Right atrium auricular region (tissue), 2 donors: ENCODE data around the gene OR2T12. TPM values are rescaled to one million over a fixed set of nuclear protein-coding genes. Genes with fewer than 3 reads are reported as not detected.
"Not testable (repeated sequence)": the region's sequence is repeated elsewhere in the genome, so short reads cannot be mapped to it uniquely, and the experiment has no call there.

Source experiments
- DNase-seq: peaks from one replicate; pipeline ENCODE4 v3.0.0-alpha.2; 2019; ENCODE audit warnings: low spot score
- H3K27ac ChIP-seq, 2 donors: fragments of 200-600 bp; sonication (generic); 1 replicate in 1 of 2; 2 replicates in 1 of 2; pipeline ENCODE4 v1.5.1; 2016 to 2019
- H3K27me3 ChIP-seq, 2 donors: fragments of 200-600 bp; sonication (generic); one replicate each; pipeline versions ENCODE4 v1.5.1 to v1.6.0; 2017 to 2019
- H3K36me3 ChIP-seq: fragments of 200-600 bp; sonication (generic); one replicate; pipeline ENCODE4 v1.5.1; 2016
- H3K4me1 ChIP-seq, 2 donors: fragments of 200-600 bp; sonication (generic); one replicate each; pipeline versions ENCODE4 v1.5.1 to v1.6.0; 2017 to 2019
- H3K4me3 ChIP-seq, 2 donors: fragments of 200-600 bp; sonication (generic); 1 replicate in 1 of 2; 2 replicates in 1 of 2; pipeline ENCODE4 v1.5.1; 2017 to 2019; ENCODE audit warnings: mild to moderate bottlenecking in 1 of 2, moderate library complexity in 1 of 2
- H3K9me3 ChIP-seq, 2 donors: fragments of 200-600 bp; sonication (generic); one replicate each; pipeline ENCODE4 v1.5.1; 2019
- total RNA-seq, 2 donors: library from RNA; depleted of rRNA; stranded (reverse); fragments of >200 nt; gene quantifications; one replicate each; pipeline ENCODE4 v1.1.0, GENCODE V29; 2016
- TF ChIP-seq, protein P1 (sequence below), 2 donors: fragments of 200-600 bp; sonication (generic); IDR thresholded peaks; one replicate each; pipeline ENCODE4 v1.5.1; 2019; ENCODE audit warnings: antibody characterized with exemption in 2 of 2

Gene OR2T12
- not detected for total RNA-seq

- DNase-seq = no peak
- TF ChIP-seq, protein P1, sequence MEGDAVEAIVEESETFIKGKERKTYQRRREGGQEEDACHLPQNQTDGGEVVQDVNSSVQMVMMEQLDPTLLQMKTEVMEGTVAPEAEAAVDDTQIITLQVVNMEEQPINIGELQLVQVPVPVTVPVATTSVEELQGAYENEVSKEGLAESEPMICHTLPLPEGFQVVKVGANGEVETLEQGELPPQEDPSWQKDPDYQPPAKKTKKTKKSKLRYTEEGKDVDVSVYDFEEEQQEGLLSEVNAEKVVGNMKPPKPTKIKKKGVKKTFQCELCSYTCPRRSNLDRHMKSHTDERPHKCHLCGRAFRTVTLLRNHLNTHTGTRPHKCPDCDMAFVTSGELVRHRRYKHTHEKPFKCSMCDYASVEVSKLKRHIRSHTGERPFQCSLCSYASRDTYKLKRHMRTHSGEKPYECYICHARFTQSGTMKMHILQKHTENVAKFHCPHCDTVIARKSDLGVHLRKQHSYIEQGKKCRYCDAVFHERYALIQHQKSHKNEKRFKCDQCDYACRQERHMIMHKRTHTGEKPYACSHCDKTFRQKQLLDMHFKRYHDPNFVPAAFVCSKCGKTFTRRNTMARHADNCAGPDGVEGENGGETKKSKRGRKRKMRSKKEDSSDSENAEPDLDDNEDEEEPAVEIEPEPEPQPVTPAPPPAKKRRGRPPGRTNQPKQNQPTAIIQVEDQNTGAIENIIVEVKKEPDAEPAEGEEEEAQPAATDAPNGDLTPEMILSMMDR (IDR thresholded peaks at IDR 0.05) = no peak
- no peaks in the 10 kb centered on the region for H3K4me1 ChIP-seq
- H3K27ac ChIP-seq = no peak within 1 kb of the TSS
- no peaks in the 10 kb centered on the region for H3K36me3 ChIP-seq
- no peak within 1 kb of the TSS for H3K4me3 ChIP-seq
- no peaks in the 10 kb centered on the region for H3K9me3 ChIP-seq
- no peaks in the 10 kb centered on the region for H3K27me3 ChIP-seq
Measured at GRCh38 chr1:248303324-248303723, at the start of gene OR2T12. OR2T12 (minus strand) TSS chr1:248303424; CDS start chr1:248295578, 7,846 bp downstream.

GRCh38 chr1:248348475-248348874 lies 45.3 kb upstream of the OR2T12 start, which contains the start of gene OR14C36:
OR14C36 (plus strand) TSS chr1:248348775; CDS start chr1:248348775, 0 bp downstream.
- Histone ChIP-seq H3K4me1 (no peaks in the 10 kb centered on the region), H3K27me3 (no peaks in the 10 kb centered on the region), H3K4me3 (no peak within 1 kb of the TSS), H3K36me3 (no peaks in the 10 kb centered on the region), H3K27ac (no peak within 1 kb of the TSS), H3K9me3 (no peaks in the 10 kb centered on the region)
- DNase-seq = no peak
- TF ChIP-seq, protein P1 (IDR thresholded peaks at IDR 0.05) = no peak

DNA sequence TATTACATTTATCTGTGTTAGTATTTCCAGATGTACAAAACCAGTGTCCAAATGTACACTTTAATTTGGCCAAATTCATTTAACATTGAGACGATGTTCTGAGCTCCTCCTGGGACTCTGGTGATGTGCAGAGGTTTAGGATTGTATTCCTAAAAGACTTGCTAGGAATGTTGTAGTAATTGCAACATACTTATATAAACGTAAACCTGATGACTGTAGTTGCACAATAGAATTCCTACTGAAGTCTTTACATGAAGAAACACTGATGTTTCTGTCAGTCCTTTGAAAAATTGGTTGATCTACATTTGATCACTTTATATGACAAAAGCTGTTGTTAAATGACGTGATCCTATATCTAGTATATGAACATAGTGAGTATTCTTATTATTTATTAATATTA lies 40.2 kb upstream of the OR2T12 start:
- Histone ChIP-seq H3K4me3 (no peak overlapping the region), H3K9me3 (no peaks in the 10 kb centered on the region), H3K27me3 (no peaks in the 10 kb centered on the region), H3K36me3 (no peaks in the 10 kb centered on the region), H3K27ac (no peak overlapping the region), H3K4me1 (no peaks in the 10 kb centered on the region)
- TF ChIP-seq, protein P1 (IDR thresholded peaks at IDR 0.05) = no peak
- no peak for DNase-seq

GRCh38 chr1:248324468-248324867 lies 21.2 kb upstream of the OR2T12 start, which contains the start of gene OR2M7:
OR2M7 (minus strand) TSS chr1:248324568; CDS start chr1:248324568, 0 bp downstream.
- Histone ChIP-seq H3K36me3 (no peaks in the 10 kb centered on the region), H3K27me3 (no peaks in the 10 kb centered on the region), H3K27ac (no peak within 1 kb of the TSS), H3K9me3 (no peaks in the 10 kb centered on the region), H3K4me3 (no peak within 1 kb of the TSS), H3K4me1 (no peaks in the 10 kb centered on the region)
- DNase-seq = no peak
- TF ChIP-seq, protein P1 (IDR thresholded peaks at IDR 0.05) = no peak

GRCh38 chr1:248316796-248317195 lies 13.6 kb upstream of the OR2T12 start:
- TF ChIP-seq, protein P1 (IDR thresholded peaks at IDR 0.05) = no peak
- peaks cover 0 to 10% of the 10 kb centered on the region in 2 donors for H3K9me3 ChIP-seq
- H3K36me3 ChIP-seq = no peaks in the 10 kb centered on the region
- H3K27ac ChIP-seq = no peak overlapping the region
- H3K4me1 ChIP-seq = no peaks in the 10 kb centered on the region
- DNase-seq = no peak
- no peaks in the 10 kb centered on the region for H3K27me3 ChIP-seq
- no peak overlapping the region for H3K4me3 ChIP-seq

- H3K4me1 ChIP-seq, H3K9me3 ChIP-seq, DNase-seq, H3K27ac ChIP-seq, H3K4me3 ChIP-seq, H3K27me3 ChIP-seq, H3K36me3 ChIP-seq: not testable (repeated sequence)
Measured at GRCh38 chr1:248306740-248307139, 3.5 kb upstream of the OR2T12 start.
